Measurements from ENCODE around the gene PNMT.

Gene PNMT

DNA sequence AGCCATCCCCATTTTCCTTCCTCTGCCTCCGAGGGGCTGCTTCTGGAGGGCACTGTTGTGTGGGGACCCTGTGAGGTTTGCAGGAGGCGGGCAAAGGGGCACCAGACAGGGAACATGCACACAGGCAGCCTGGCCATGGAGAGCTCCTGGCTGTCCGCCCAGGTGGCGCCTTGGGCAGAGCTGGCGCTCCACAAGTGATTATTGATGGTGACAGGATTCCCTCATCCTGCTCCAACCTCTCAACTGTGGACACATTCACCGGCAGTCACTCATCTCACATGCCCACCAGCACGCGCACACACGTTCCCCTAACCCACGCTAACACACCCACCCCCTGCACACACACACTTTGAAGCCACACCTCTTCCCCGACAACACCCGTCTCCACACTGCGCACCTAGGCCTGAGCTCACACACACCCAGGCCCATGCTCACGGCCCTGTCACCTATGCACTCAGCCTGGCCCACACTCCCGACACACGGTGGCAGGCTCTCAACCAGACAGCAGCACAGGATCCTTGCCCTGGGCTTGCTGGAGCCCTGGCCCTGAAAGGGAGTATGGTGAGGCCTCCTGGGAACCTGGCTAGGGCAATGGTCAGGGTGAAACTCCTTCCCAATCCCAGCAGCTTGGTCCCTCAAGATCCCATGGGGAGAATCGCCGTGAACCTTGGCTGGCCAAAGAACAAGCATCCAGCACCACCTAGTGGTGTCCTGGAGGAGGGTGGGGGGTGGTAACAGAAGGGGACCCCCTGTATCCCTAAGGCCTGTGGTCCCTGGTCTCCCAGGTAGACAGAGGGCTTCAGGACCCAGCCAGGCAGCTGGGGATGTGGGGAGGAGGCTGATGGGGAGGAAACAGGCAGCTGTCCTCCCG is 3.6 kb downstream of the PNMT start:
- peak; percentile 47 for DNase-seq

DNA sequence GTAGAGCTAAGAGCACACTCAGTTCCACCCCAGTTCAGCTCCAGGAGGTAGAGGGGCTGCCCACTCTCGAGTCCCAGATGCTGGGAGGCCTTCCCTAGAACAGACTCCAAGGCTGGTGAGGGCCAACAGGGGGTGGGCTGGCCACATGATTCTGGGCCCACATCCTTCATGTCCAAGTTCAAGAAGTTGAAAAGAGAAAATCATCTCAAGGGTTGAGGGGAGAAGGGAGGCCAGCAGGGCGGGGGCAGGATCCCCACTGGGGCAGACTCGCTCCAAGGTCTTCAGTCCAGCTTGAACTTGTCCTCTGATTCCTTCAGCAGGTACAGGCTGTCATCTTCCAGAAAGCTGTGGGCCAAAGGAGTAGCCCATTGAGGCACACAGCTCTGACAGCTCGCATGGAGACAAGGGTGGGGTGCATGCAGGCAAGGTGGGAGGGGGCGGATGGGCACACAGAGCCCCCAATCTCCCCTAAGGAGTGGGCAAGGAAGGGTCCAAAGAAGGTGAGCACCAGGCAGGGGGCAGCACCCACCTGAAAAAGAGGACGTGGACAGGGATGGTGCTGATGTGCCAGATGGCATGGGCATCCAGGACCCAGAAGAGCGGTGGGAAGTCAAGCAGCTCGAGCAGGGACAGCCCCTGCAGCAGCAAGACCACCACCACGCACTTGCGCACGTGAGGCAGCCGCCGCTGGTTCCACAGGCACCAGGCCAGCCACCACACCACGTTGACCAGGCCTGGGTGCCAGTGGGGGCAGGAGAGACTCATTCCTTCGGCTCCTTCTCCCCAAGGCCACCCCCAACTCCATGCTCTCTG is 4.5 kb downstream of the PNMT start:
- no peak for DNase-seq

DNA sequence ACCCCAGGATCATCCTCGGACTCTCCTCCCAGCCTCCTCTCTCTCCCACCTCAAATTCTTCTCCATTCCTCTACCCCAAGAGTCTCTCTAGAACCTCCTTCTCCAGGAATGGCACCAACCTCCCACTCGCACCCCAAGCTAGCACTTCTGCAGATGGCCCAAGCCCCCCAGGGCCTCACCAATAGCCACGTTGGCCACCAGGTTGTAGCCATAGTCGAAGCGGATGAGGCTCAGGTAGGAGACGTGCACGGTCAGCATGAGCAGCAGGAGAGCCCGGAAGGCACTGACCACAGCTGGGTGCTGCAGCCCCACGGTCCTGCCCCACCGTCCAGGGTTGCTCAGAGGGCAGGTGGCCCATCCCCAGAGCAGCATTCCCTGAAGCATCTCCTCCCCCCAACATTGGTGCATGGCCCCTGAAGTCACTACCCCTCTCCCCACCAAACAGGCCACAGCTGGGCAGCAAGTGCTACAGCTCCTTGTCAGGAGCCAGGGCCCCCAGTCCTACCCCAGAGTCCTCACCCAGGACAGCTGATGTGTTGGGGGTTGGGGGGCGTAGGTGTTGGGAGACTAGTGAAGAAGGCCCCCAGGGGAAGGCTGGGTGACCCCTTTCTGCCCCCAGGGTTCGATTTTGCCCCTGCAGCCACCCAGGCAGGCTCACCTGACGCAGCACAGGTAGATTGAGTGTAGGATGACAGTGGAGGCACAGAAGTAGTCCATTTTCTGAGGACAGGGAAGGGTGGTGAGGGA is 5.3 kb downstream of the PNMT start:
- no peak for DNase-seq

DNA sequence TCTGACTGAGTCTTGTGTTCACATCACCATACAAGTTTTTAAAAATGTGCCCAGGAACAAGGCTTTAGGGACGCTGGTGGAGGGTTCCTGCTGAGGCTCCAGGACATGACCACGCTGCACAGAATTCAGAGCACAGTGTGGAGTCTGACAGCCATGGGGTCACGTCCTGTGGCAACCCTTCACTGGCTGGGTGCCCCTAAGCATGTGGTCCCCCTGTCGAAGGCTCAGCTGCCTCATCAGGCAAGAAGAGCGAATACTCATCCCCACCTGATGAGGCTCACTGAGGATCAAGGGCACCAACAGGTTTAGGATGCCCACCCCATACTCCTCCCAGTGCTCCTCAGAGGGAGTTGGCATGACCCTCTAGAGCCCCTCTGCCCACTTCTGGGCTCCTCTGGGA is 5.9 kb downstream of the PNMT start:
- no peak for DNase-seq

DNA sequence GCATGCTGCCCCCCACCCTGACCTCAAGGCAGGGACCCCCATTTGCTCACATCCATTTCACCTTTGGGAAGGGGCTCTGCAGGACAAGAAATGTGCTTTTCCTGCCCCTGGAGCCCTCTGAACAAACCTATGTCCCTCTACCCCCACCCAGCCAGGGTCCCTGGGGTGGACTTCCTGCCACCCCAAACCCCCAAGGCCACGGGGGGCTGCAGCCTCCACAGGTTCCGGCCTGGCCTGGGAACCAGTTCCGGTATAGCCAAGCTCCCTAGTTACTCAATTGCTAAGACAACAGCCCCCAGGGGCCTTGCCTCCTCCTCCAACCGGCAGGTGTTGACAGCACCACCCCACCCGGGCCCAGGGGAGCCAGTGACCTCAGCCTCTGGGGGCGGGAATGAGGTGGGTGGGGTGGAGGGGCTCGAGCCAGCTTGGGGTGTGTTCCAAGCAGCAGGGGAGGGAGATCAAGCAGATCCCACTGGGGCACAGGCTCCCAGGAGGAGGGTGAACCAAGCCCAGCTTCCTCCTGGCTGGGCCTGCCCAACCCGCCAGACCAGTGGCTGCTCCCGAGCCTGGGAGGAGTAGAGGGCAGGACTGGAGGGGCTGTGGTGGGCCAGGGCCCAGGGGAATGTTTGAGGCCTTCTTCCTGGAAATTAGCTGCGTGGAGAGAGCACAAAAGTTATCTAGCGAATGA is 6.6 kb downstream of the PNMT start:
- no peak for DNase-seq

DNA sequence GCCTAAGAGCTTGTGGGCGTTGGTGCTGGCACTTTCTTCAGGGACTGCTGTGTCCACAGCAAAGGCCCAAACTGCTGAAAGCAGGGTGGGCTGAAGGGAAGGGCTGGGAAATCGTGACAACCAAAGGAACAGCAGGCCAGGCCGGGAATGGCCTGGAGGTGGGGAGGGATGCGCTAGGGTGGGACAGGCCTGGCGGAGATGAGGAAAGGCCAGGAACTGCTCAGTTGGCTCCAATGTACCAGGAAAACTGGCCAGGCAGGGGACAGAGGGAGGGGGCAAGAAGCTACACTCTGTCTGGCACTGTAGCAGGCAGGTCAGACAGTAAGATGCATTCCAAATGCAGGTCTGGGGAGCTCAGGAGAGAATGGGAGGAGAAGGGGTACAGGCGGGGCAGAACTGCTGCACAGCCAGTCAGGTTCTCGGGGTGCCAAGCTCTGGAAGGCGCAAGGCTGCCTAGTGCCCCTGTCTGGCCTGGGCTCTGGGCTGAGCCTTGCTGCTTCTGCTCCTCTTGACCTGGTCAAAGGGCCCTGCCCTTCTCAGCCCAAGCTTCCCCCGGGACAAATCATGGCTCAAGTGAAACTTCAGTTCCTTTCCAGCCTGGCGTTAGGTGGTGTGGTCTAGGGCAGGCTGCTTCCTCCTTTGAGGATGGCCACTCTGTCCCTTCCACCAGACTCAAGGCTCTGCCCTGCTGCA is 7.3 kb downstream of the PNMT start:
- no peak for DNase-seq

DNA sequence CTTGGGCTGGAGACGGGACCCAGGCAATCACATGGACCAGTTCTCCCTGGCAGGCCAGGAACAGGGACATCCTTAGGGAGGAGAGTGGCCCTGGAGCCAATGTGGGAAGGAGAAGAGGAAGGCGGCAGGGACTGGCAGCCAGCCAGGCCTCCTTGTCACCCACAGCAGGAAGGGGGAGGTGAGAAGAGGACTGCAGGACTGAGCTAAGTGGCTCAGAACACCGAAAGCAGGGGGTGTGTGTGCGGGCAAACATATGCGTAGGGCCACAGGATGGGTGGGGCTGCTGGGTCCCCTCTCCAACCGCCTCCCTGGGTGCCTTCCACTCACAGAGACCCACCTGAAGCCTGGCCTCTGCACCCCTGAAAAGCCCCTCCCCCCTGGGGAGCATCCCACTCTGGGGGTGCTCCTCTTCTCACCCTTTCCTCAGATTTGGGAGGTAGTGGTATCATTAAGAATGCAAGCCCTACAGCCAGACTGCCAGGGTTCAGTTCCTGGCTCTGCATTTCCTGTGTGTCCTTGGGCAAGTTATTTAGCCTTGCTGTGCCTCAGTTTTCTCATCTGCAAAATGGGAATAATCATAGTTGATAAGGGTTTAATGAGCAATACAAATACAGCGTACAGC is 8.1 kb downstream of the PNMT start:
- peak; percentile 37 for DNase-seq

DNA sequence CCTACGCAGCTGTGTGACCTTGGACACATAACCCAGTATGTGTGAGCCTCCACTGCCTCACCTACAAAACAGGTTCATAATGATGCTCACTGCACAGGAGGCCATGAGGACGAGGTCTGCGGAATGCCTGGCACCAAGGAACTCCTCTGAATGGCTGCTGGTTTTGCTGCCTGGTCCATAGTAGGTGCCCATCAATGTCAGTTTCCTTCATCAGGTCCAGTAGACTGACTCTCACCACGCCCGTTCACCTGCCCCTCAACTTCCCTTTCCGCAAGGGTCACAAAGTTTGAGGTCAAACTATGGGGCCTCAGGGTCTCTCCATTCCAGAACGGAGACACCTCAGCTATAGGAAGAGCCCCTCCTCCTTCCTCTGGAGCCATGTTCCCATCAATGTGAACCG is 8.8 kb downstream of the PNMT start:
- no peak for DNase-seq

DNA sequence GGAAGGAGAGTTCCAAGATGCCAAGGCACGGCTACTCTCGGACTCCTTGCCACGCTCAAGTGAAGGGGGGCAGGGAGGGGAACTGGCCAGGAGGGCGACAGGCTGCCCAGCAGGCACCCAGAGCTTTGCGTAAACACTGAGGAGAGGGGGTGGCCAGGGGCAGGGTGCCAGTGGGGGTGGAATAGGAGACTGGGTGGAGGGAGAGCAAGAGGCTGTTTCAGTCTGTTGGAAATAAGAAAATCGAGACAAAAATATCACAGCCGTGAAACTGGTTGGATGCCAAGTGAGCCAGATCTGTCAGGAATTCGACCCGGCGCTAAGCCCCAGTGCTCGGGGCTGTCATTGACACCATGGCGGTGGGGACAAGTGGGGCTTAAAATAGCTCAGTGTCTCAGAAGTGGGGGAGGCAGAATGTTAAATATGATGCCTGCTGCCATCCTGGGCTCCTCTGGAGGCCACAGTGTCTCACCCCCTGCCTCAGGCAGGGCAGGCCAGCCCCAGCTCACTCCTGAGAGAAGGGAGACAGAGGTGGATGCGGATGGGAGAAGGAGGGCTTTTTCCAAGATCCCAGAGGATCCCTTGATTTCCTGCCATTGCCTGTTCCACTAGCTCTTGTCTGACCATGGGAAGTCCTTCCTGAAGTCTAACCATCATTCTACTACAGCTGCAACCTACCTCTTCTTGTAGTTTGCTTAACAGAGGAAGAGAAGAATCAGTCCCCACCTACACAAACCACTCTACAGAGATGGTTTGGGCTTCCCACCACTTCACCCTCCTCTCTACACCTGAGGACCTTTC is 9.5 kb downstream of the PNMT start:
- DNase-seq: no peak

DNA sequence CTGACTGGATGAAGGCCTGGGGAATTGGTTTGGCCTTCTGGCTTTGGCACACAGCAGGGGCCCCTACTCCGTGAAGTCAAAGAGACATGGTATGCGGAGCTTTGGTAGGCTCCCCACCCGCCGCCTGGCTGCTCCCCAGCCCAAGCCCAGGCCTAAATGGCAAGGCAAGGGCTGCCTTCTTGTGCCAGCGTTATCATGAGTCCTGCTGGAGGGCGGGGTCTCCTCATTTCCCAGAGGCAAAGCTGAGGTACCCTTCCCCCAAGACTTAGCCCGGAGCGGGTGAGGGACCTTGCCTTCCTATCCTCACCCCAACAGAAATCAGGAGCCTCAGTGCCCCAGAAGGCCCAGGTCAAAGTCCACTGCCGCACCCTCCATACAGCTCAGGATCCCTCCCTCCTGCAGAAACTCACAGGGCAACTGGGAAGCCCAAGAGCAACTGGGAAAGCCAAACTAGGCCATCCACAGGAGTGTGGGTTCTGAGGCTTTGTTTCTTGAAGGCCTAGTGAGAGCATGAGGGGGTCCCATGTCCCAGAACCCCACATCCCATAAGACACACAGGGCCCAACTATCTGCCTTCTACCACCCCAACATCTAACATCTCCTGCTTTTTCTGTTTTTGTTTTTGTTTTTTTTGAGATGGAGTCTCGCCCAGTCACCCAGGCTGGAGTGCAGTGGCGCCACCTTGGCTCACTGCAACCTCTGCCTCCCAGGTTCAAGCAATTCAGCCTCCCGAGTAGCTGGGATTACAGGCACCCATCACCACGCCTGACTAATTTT is 10.3 kb downstream of the PNMT start:
- no peak for DNase-seq

DNA sequence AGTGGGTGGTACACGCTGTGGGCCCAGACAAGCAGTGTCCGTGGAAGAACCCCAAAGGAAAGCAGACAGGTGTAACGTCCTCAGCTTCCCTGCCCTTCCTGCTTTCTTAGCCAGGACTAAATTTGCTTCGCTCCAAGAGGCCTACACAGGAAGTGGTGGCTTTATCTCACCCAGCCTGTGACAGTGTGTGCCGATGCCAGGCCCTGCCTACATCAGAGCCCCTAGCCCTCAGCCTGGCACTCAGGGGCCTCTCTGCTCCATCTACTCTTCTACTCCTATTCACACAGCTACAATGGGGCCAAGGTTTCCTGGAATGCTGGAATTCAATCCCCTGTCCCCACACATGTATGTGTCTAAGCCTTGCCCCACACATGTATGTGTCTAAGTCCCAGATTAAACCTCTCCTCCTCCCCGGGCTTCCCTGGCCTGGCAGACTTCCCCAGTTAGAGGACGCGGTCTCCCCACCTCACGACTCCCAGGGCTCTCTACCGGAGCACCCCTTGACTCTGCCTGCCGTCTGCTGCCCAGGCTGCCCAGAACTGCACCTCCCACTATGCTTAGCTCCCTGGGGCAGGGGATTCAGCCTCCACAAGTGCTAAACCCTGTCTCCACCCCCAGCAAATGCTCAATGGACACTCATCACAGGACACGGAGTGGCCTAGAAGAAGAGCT is 11.4 kb downstream of the PNMT start:
- DNase-seq: peak; percentile 27

DNA sequence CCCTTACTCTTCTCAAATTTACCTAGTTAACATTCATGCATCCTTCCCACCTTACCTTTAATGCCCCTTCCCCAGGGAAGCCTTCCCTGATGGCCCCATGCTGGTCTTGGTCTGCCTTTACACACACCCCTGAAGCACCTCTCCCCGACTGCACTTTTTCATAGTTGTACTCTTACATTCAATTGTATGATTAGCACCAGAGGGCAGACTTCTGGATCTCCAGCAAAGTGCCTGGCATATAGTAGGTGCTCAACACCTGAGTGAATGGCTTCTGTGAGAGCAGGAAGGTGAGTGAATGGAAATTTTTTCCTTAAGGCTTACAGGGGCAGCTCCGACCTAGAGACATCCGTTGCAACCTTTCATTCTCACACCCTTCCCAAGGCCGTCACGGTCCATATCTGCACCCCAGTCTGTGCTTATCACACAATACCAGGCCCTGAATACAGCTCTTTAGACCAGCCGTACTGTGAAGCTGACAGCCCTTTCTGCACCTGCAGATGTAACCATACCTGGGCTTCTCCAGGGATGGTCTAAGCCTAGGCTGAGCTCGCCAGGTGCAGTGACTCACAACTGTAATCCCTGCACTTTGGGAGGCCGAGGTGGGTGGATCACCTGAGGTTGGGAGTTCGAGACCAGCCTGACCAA is 15.2 kb downstream of the PNMT start:
- DNase-seq: no peak

DNA sequence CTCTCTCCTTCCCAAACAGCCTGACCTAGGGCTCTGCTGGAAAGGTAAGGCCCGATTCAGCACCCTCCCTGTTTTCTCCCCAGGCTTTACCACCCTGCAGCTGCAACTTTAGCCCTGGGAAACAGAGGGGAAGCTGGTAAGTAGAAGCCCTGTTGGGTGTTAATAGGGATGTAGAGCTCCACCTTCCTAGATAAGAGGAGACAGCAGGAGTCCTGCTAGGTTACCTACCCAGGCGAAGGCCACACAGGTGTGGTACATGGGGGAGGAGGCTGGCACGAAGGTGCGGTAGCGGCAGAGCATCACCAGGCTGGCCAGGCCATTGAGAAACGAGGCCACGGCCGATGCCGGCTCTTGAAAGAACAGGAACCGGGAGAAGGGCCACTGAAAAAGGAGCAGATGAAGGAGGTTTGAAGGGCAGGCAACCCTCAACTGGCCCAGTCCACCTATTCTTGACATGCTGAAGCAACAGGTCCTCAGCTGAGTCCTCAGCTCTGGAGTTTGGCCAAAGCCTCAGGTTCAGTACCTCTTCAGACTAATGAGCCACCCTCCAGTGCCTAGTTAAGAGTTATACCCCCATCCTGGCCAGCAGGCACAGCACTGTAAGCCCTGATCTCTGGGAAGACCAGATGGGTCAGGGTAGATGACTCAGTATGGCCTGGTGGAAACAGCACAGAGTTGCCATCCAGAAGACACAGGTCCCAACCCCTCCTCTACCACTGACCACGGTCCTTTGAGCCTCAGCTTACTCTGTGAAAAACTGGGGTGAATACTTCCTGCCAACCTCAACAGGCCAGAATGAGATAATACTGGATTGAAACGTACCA is 16.3 kb downstream of the PNMT start:
- DNase-seq: no peak

DNA sequence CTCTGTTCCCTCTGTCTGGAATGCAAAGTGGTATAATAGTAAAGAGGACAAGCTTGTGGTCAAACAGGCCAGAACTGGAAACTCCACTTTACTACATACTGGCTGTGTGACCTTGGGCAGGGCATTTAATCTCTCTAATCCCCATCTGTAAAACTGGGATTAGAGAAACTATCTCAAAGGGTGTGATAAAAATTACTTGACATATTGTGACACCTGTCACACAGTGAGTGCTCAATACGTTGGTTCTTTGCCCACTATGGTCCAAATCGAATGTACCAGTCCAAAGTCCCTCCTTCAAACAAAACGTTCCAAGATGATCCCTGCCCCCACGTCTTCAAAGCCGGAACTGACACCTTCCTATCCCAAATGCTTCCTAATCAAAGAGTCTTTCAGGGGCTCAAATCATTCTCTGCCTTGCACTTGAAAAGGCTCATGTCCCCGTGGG is 18.9 kb downstream of the PNMT start:
- DNase-seq: peak; percentile 49

DNA sequence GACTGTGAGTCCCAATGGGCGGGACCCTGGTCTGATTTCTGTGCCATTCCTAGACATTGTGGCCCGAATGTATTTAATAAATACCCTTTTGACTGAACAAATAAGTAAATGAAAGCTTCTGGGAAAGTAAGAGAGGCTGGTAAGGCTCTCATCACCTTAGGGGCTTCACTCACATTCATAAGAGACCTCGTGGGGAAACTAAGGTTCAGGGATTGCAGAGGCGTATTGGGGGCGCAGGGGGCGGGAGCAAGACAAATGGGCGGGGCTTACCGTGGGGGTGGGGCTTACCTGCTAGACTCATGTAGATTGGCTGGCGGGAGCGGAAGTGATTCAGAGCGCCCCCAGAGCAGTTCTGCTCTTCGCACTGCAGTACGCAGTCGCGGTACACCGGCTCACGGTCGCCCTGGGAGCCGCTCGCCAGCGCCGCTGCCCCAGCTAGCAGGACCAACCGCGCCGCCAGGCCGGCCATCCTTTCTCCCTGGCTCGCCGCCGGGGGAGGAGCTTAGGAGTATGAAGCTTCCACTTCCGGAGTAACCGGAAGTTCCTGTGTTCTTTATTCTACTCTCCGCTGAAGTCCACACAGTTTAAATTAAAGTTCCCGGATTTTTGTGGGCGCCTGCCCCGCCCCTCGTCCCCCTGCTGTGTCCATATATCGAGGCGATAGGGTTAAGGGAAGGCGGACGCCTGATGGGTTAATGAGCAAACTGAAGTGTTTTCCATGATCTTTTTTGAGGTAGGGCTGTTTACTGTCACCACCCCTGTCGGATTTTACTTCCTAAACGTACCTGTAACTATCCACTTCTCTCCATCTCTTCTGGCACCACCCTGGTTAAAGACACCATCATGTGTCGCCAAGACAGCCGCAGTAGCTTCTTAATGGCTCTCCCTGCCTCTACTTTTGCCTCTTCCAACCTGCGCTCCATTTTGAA is 19.6 kb downstream of the PNMT start, which contains the start of gene PGAP3:
PGAP3 (minus strand) TSS at position 512 of the 929 bp plus-strand sequence; CDS start at position 469, 43 bp downstream.
- peak; percentile 95 for DNase-seq

DNA sequence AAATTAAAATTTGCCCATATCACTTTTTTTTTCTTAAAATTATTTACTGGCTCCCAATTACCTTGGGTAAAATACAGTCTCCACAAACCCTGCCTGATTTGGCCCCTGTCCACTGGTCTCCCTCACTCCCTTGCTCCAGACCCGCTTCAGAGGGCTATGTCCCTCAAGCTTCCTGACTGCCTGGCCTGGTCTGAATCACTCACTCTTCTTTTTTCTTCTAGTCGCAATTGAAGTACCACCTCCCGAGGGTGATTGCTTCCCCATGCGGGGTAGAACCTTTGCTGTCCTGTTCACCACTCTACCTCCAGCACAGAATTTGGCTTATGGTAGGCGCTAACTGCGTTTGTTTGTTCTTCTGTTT is 20.2 kb downstream of the PNMT start:
- DNase-seq: no peak

DNA sequence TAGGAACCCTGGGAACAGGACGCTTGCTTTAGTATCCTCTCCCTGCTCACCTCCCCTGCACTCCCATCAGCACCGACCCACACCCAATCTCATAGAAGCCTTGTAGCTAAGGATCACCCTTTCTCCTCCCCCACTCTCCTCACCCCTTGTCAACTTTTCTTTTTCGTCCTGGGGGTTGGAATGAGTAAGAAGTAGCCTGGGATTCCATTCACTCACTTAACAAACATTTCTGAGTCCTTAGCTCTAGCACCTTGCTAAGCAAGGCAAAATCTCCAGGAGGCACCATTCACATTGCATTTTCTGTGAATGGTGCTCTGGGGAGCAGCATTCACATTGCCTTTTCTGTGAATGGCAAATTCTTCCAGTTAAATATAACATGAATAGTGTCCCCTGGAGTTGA is 20.7 kb downstream of the PNMT start:
- no peak for DNase-seq

Data from OCI-M1 (cell line).